GM06990 (cell line): ENCODE results near the gene ZBTB24.

Experiments
- DNase-seq: peaks from one replicate; pipeline ENCODE4 v3.0.0-alpha.2; 2011; ENCODE audit not compliant: insufficient read length; ENCODE audit errors: extremely low read depth
- H3K27me3 ChIP-seq: replicated peaks from 2 replicates; pipeline ENCODE4 v1.6.0; 2011; ENCODE audit warnings: low read length; ENCODE audit not compliant: control insufficient read depth, insufficient read depth
- H3K36me3 ChIP-seq: 2 replicates; pipeline ENCODE4 v1.5.1; 2011; ENCODE audit warnings: low read length; ENCODE audit not compliant: control insufficient read depth, insufficient read depth
- H3K4me3 ChIP-seq: replicated peaks from 2 replicates; pipeline ENCODE4 v1.5.1; 2011; ENCODE audit warnings: low read depth, mild to moderate bottlenecking, control low read depth, low read length
- TF ChIP-seq, protein P1 (sequence below): IDR thresholded peaks from 2 replicates; pipeline ENCODE4 v1.5.1; 2011; ENCODE audit warnings: low read length, control low read depth, mild to moderate bottlenecking, inconsistent platforms; ENCODE audit not compliant: insufficient read depth, poor library complexity, severe bottlenecking

ZBTB24 gene

GRCh38 chr6:109513571-109514071 lies 30.6 kb upstream of the ZBTB24 start:
- no peaks in the 10 kb centered on the region for H3K36me3 ChIP-seq
- no peak overlapping the region for H3K4me3 ChIP-seq
- no peaks in the 10 kb centered on the region; the same call in 1 of the 2 replicates for H3K27me3 ChIP-seq
- DNase-seq: no peak
- TF ChIP-seq, protein P1, sequence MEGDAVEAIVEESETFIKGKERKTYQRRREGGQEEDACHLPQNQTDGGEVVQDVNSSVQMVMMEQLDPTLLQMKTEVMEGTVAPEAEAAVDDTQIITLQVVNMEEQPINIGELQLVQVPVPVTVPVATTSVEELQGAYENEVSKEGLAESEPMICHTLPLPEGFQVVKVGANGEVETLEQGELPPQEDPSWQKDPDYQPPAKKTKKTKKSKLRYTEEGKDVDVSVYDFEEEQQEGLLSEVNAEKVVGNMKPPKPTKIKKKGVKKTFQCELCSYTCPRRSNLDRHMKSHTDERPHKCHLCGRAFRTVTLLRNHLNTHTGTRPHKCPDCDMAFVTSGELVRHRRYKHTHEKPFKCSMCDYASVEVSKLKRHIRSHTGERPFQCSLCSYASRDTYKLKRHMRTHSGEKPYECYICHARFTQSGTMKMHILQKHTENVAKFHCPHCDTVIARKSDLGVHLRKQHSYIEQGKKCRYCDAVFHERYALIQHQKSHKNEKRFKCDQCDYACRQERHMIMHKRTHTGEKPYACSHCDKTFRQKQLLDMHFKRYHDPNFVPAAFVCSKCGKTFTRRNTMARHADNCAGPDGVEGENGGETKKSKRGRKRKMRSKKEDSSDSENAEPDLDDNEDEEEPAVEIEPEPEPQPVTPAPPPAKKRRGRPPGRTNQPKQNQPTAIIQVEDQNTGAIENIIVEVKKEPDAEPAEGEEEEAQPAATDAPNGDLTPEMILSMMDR: no peak

- Histone ChIP-seq H3K4me3 (no peak overlapping the region), H3K27me3 (no peaks in the 10 kb centered on the region; the same call in 1 of the 2 replicates), H3K36me3 (no peaks in the 10 kb centered on the region)
- no peak for DNase-seq
- TF ChIP-seq, protein P1: no peak
These were observed 29.3 kb upstream of the ZBTB24 start for GRCh38 chr6:109512271-109512817.

- Histone ChIP-seq H3K36me3 (no peaks in the 10 kb centered on the region), H3K4me3 (no peak overlapping the region), H3K27me3 (no peaks in the 10 kb centered on the region; the same call in 1 of the 2 replicates)
- no peak for DNase-seq
- TF ChIP-seq, protein P1: no peak
These were observed 28.8 kb upstream of the ZBTB24 start for GRCh38 chr6:109511832-109512231.

DNA sequence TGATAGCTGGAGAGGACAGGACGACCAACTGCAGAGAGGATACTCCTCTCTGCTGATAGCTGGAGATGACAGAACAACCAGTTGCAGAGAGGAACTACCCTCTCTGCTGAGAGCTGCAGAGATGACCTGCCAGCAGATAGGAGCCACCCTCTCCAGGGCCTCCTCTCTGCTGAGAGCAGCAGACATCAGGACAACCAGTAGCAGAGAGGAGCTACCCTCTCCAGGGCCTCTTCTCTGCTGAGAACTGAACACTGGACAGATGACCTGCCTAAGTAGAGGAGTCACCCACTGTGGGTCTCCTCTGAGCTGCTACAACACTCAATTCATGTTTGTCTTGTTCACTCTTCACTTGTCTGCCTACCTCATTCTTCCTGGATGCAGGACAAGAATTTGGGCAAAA lies 27.3 kb upstream of the ZBTB24 start:
- Histone ChIP-seq H3K36me3 (no peaks in the 10 kb centered on the region), H3K4me3 (no peak overlapping the region), H3K27me3 (no peaks in the 10 kb centered on the region; the same call in 1 of the 2 replicates)
- TF ChIP-seq, protein P1: no peak
- no peak for DNase-seq

- Histone ChIP-seq H3K27me3 (no peaks in the 10 kb centered on the region; the same call in 1 of the 2 replicates), H3K36me3 (no peaks in the 10 kb centered on the region), H3K4me3 (no peak overlapping the region)
- no peak for DNase-seq
- TF ChIP-seq, protein P1: no peak
These were observed 25.3 kb upstream of the ZBTB24 start for GRCh38 chr6:109508166-109508860.
